Aorta (tissue), 5 donors: Measurements from ENCODE around the gene LMTK2. TPM values are rescaled to one million over a fixed set of nuclear protein-coding genes. Genes with fewer than 3 reads are reported as not detected.

Source experiments
- ATAC-seq: fragments of 200-7000 bp; cut with Tn5 transposase; one replicate; pipeline ENCODE4 v1.9.1; 2022; ENCODE audit warnings: moderate library complexity; ENCODE audit not compliant: low FRiP score
- DNase-seq, 2 donors: peaks; one replicate each; pipeline ENCODE4 v3.0.0-alpha.2; 2020
- H3K27ac ChIP-seq, 2 donors: one replicate each; pipeline ENCODE4 v1.5.1; 2013; ENCODE audit warnings: low read length in 2 of 2, mild to moderate bottlenecking in 2 of 2, moderate library complexity in 2 of 2, control low read depth in 1 of 2, inconsistent platforms in 1 of 2, low read depth in 1 of 2
- H3K27me3 ChIP-seq, 2 donors: one replicate each; pipeline ENCODE4 v1.6.1; 2013; ENCODE audit warnings: control low read depth in 1 of 2, low read length in 1 of 2, mild to moderate bottlenecking in 1 of 2, moderate library complexity in 1 of 2; ENCODE audit not compliant: insufficient read depth in 2 of 2, control insufficient read depth in 1 of 2
- H3K36me3 ChIP-seq, 2 donors: one replicate each; pipeline ENCODE4 v1.6.1; 2013; ENCODE audit warnings: control low read depth in 1 of 2, low read length in 1 of 2, mild to moderate bottlenecking in 1 of 2; ENCODE audit not compliant: insufficient read depth in 2 of 2, control insufficient read depth in 1 of 2
- H3K4me1 ChIP-seq, 2 donors: one replicate each; pipeline ENCODE4 v1.6.1; 2013; ENCODE audit warnings: low read length in 2 of 2, control low read depth in 1 of 2, mild to moderate bottlenecking in 1 of 2, moderate library complexity in 1 of 2; ENCODE audit not compliant: insufficient read depth in 2 of 2, control insufficient read depth in 1 of 2
- H3K4me3 ChIP-seq, 2 donors: one replicate each; pipeline ENCODE4 v1.5.1; 2013; ENCODE audit warnings: low read length in 2 of 2, control low read depth in 1 of 2, mild to moderate bottlenecking in 1 of 2
- H3K9me3 ChIP-seq: one replicate; pipeline ENCODE4 v1.6.1; 2013; ENCODE audit warnings: mild to moderate bottlenecking, low read length; ENCODE audit not compliant: control insufficient read depth
- WGBS, 2 donors: extraction: QIAGEN DNeasy Blood & Tissue Kit; methylation state at CpG; one replicate each; pipeline ENCODE4 v1.1.7; 2013; 5-methylcytosine and 5-hydroxymethylcytosine counted together
- intact Hi-C, 2 donors: fragments of 100-400 bp; cut with DNase I; formaldehyde crosslinking; loops; one replicate each; pipeline versions ENCODE4 v1.14.2 to v1.15.0; 2022
- polyA plus RNA-seq, 2 donors: library from polyadenylated mRNA; stranded (reverse); fragments of 200-250 nt; gene quantifications; one replicate each; pipeline ENCODE4 v1.2.3, GENCODE V29; 2013
- total RNA-seq, 2 donors: library from RNA; stranded (reverse); fragmentation: NEBNext Ultra II Directional; extraction: Animal tissue kit (Norgen Biotek cat#: 25700); gene quantifications; one replicate each; pipeline ENCODE4 v1.2.1, GENCODE V29; 2021
- donor health status: healthy with polysubstance abuse.
- donor health status: Bipolar disorder and iron deficiency.
- donor health status: DM: no; HTN: no; CAD: no.
- donor health status: DM: no; HTN: no; CAD: no.
- donor health status: DM: yes; HTN: yes; CAD: no.

LMTK2 gene
- total and polyA plus RNA-seq, 4 donors = 1.5 to 16.6 (median 8.6) TPM

- DNase-seq = no peak
- H3K4me1 ChIP-seq = no peaks in the 10 kb centered on the region
- ATAC-seq = no peak
- H3K27me3 ChIP-seq = no peaks in the 10 kb centered on the region
- no peak overlapping the region for H3K27ac ChIP-seq
- intact Hi-C loops = no loop called here
- no peak overlapping the region for H3K4me3 ChIP-seq
- 91 to 95% methylated on average over 8 of the region's 8 CpGs for WGBS, 2 donors
- no peaks in the 10 kb centered on the region for H3K9me3 ChIP-seq
- H3K36me3 ChIP-seq = no peaks in the 10 kb centered on the region
These were observed 21.7 kb downstream of the LMTK2 start for GRCh38 chr7:98128346-98128745.

GRCh38 chr7:98130959-98131358 lies 24.3 kb downstream of the LMTK2 start:
- ATAC-seq (no peak), DNase-seq (no peak)
- Histone ChIP-seq H3K27ac (no peak overlapping the region), H3K36me3 (no peaks in the 10 kb centered on the region), H3K9me3 (no peaks in the 10 kb centered on the region), H3K27me3 (no peaks in the 10 kb centered on the region), H3K4me1 (no peaks in the 10 kb centered on the region), H3K4me3 (no peak overlapping the region)
- intact Hi-C loops = no loop called here
- 53 to 69% methylated on average over 4 of the region's 4 CpGs for WGBS, 2 donors

- DNase-seq = no peak
- no peaks in the 10 kb centered on the region for H3K9me3 ChIP-seq
- 78 to 80% methylated on average over 4 of the region's 4 CpGs for WGBS, 2 donors
- intact Hi-C loops = no loop called here
- H3K36me3 ChIP-seq = no peaks in the 10 kb centered on the region
- H3K27ac ChIP-seq = no peak overlapping the region
- ATAC-seq = peak; percentile 20
- H3K4me1 ChIP-seq = no peaks in the 10 kb centered on the region
- H3K27me3 ChIP-seq = no peaks in the 10 kb centered on the region
- H3K4me3 ChIP-seq = no peak overlapping the region
These were observed 26.5 kb downstream of the LMTK2 start for GRCh38 chr7:98133181-98133580.

DNA sequence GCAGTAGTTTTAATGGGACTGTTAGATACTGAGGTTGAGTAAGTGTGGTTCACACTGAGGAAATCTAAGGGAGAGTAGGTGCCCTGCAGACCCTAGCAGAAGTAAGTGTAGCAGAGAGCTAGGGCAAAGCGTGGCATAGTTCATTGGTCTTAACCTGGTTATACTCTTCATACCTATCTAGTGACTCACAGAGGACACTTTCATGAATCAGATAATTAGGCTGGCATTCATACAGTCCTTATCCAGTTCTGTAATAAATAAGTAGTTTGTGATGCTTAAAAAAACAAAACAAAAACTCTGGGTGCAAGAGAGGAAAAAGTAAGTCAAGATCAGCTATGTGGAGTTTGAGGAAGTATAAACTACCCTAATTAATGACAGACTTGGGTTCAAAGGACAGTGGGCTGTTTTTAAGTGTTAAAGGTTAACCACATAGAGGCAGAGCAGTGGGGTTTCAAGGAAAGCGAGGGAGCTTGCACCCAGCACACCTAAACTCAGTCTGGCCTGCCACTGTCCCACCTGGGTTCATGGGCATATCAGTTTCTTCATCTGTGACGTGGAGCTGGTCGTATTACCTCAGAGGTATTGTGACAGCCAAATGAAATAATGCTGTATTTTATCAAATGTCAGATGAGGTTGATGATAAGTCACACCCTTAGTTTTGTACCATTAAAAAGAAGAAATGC lies 27.1 kb downstream of the LMTK2 start:
- Histone ChIP-seq H3K36me3 (no peaks in the 10 kb centered on the region), H3K9me3 (no peaks in the 10 kb centered on the region), H3K4me1 (no peaks in the 10 kb centered on the region), H3K27ac (no peak overlapping the region), H3K27me3 (no peaks in the 10 kb centered on the region), H3K4me3 (no peak overlapping the region)
- WGBS, 2 donors = 75 to 77% methylated on average over 4 of the region's 4 CpGs
- intact Hi-C loops = no loop called here
- no peak for DNase-seq
- ATAC-seq = no peak

DNA sequence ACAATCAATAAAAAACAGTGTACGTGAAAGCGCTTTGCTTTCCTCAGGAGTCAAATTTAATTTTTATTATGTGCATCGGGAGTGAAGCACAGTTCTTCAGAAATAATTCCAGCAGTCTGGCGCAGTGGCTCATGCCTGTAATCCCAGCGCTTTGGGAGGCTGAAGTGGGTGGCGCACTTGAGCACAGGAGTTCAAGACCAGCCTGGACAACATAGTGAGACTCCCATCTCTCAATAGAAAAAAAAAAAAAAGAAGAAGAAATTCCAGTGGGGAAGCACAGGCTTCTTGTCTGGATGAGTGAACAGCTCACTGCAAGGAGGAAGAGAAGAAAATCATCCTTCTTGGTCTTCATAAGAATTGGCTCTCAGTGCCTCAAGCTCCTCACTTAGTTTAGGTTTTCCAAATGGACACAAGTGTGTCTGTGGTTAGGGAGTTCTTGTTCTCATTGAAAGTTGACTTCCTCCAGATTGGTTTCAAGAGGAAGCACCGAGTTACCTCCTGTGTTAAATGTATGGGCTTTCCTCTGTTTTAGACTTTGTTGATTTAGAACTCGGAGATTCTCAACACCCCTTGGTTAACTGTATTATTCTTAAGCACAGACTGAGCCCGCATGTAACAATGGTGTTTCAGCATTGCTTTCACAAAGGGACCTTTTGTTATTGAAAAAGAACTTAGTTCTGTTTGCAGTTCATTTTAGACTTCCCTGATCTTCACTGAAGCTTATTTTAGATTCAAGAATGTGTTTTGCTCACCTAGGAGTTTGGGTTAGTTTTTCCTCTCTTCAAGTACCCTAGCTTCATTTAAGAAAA lies 28.0 kb downstream of the LMTK2 start:
- no peaks in the 10 kb centered on the region for H3K4me1 ChIP-seq

DNA sequence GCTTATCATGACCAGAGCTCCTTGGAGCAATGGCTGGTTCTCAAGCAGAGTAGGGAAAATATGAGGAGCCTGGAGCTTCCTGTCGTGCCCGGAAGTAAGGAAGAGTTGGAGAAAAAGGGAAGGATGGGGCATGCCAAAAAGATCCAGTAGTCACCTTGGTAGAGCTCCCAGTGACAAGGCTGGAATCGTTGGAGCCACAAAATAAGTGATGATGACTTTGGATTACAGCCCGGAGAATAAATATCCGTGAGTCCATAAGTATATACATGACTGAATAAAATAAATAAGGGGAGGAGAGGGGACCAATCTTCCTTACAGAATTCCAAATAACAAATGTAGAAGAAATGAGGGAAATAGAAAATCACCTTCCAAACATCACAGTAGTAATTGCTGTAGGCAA lies 29.3 kb downstream of the LMTK2 start:
- DNase-seq (no peak), ATAC-seq (no peak)
- H3K9me3 ChIP-seq = no peaks in the 10 kb centered on the region
- intact Hi-C loops = no loop called here
- H3K4me3 ChIP-seq = no peak overlapping the region
- no peaks in the 10 kb centered on the region for H3K27me3 ChIP-seq
- no peak overlapping the region for H3K27ac ChIP-seq
- H3K4me1 ChIP-seq = no peaks in the 10 kb centered on the region
- no peaks in the 10 kb centered on the region for H3K36me3 ChIP-seq
- WGBS, 2 donors = 15 to 21% methylated on average over 5 of the region's 5 CpGs

More for the DNA sequence above, 28.0 kb downstream of the LMTK2 start:
- Histone ChIP-seq H3K4me3 (no peak overlapping the region), H3K27me3 (no peaks in the 10 kb centered on the region), H3K36me3 (no peaks in the 10 kb centered on the region), H3K27ac (no peak overlapping the region), H3K9me3 (no peaks in the 10 kb centered on the region)
- no peak for DNase-seq
- WGBS, 2 donors = 94 to 95% methylated on average over 9 of the region's 9 CpGs
- ATAC-seq = no peak
- intact Hi-C loops = no loop called here

- DNase-seq (no peak), ATAC-seq (no peak)
- H3K4me1 ChIP-seq = no peaks in the 10 kb centered on the region
- H3K36me3 ChIP-seq = peaks cover 0 to 3% of the 10 kb centered on the region in 2 donors
- 81 to 87% methylated on average over 5 of the region's 5 CpGs for WGBS, 2 donors
- intact Hi-C loops = no loop called here
- H3K27ac ChIP-seq = no peak overlapping the region
- no peaks in the 10 kb centered on the region for H3K27me3 ChIP-seq
- H3K4me3 ChIP-seq = no peak overlapping the region
- no peaks in the 10 kb centered on the region for H3K9me3 ChIP-seq
These were observed 29.8 kb downstream of the LMTK2 start for GRCh38 chr7:98136423-98136822.

DNA sequence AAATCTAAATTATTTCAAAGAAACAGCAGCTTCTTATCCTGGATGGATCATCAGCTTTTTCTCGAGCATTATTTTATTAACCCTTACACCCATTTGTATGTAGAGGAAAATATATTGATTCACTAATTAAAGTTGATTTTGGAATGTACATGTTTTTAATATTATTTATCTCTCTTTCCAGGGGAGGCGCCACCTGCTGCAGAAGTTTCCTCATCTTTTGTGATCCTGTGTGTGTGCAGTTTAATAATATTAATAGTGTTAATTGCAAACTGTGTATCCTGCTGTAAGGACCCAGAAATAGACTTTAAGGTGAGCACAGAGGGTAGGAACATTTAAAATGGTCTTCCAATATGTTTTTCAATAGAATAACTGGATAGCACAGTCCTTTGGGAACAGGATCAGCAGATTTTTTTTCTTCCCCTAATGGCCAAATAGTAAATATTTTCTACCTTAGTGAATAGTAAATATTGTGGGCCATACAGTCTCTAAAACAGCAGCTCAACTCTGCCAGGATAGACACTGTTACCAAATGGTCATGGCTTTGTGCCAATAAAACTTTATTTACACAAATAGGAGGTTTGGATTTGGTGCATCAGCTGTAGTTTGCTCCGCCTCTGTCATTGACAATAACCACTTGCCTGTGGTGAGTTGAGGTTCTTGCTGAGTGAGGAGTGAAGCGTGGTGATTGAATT lies 30.6 kb downstream of the LMTK2 start:
- H3K4me1 ChIP-seq = no peaks in the 10 kb centered on the region
- DNase-seq (no peak), ATAC-seq (no peak)
- WGBS, 2 donors = 94% methylated on average over 4 of the region's 4 CpGs
- H3K4me3 ChIP-seq = no peak overlapping the region
- no peaks in the 10 kb centered on the region for H3K9me3 ChIP-seq
- H3K27me3 ChIP-seq = no peaks in the 10 kb centered on the region
- no peak overlapping the region for H3K27ac ChIP-seq
- intact Hi-C loops = no loop called here
- peaks cover 0 to 6% of the 10 kb centered on the region in 2 donors for H3K36me3 ChIP-seq
